Stimulated activated CD4-positive, alpha-beta T cell treated with anti-CD3 and anti-CD28 coated beads, Interleukin-2, amount 100 ng/mL, for 24 hours (primary cell): ENCODE measurements around the gene CRLF2.
"Not testable (repeated sequence)": the region's sequence is repeated elsewhere in the genome, so short reads cannot be mapped to it uniquely, and the experiment has no call there.

ENCODE experiments used
- DNase-seq, 2 donors: peaks; one replicate each; pipeline ENCODE4 v3.0.0-alpha.2; 2020

Gene CRLF2

GRCh38 chrX:1212532-1212931 is at the start of gene CRLF2:
Gene CRLF2 (minus strand): TSS chrX:1212649. CDS start chrX:1212634, 15 bp downstream.
- DNase-seq: peak in 1 of 2 donors; percentile 25

- not testable (repeated sequence) for DNase-seq
Observed at GRCh38 chrX:1261771-1262170, 49.3 kb upstream of the CRLF2 start.

- no peak for DNase-seq
Observed at GRCh38 chrX:1261285-1261684, 48.8 kb upstream of the CRLF2 start.

DNA sequence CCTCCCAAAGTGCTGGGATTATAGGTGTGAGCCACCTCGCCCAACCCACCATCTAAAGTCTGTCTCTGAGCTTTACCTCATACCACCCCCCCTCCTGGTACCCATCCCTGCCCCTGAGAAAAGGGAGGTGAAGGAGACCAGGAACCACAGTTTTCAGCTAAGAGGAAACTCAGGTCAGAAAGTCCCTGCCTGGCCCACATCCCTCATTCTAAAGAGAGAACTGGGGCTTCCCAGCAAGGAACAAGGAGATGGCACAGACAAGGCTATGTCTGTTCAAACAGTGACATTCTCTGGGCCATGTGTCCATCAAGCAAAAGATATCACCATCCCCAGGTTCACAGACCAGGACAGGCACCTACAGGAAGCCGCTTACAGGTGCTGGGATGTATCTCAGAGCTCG is 40.4 kb upstream of the CRLF2 start:
- DNase-seq: no peak

DNA sequence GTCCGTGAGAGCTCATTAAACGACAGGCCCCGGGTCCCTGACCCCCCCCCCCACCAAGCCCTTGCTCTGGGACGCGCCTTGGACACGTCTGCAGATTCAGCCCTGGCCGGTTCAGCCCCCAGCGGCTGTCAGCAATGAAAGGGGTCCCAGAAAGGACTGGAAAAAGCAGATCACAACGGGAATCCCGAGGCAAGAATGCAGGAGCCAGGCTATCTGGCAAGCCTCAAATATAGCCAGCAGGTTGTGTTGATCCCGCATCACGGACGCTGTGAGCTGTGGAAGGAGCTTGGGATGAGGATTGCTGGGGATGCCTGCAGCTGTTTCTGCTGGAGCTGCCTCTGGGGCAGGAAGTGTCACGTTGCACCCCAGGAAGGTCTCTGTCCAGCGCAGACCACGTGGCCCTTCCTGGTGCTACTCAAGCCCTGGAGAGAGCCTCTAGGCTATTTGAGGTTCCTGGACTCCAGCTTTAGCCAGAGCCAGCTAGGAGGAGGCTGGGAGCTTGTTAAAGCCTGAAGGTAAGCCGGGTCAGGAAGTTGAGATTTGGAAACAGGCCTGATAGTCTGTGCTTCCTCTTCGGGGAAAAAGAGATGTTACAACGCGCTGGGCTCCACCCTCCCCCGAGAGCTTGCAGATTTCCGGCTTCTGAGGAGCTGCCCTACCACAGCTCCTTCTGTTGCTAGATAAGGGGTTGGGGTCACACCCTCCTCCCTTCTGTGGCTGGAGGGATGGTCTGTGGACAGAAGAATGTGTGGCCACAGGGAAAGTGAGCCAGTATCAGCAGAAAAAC is 36.8 kb upstream of the CRLF2 start:
- peak; percentile 45 to 48 for DNase-seq

GRCh38 chrX:1248331-1249061 is 36.0 kb upstream of the CRLF2 start:
- peak in 1 of 2 donors; percentile 38 for DNase-seq

DNA sequence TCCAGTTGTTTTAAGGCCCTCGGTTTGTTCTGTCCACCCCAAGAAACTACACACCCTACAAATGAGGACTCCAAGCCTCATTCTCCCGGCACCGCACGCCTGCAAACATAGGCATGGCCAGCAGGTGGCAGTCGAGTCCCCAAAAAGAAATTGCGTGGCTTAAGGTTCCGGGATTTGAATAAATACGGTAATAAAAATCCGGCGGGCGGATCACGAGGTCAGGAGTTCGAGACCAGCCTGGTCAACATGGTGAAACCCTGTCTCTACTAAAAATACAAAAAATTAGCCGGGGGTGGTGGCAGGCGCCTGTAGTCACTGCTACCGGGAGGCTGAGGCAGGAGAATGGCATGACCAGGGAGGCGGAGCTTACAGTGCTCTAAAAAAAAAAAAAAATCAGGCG is 34.4 kb upstream of the CRLF2 start:
- DNase-seq: peak; percentile 90 to 95

GRCh38 chrX:1244164-1245076 is 32.0 kb upstream of the CRLF2 start:
- no peak for DNase-seq

DNA sequence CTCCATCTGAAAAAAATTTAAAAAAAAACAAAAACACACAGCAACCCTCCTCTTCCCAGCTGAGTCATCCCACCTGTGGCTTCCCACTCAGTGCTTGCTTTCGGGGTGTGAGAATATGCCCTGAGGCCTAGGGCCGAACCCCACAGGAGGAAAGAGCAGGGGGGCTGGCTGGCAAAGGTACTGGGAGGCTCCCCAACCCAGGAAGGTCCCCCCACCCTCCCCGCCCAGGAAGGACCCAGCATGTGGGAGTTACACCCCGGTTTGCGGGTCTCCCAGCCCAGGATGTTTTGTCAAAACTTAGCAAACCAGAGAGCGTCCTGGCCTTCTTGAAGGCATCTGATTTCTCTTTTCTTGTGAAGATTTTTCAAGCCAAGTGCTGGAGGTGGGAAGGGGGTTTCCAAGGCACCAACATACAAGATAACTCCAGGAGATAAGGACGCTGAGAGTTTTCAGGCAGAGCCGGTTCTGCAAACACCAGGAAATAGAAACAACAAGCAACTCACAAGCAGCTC is 30.5 kb upstream of the CRLF2 start:
- DNase-seq: peak; percentile 39 to 46

DNA sequence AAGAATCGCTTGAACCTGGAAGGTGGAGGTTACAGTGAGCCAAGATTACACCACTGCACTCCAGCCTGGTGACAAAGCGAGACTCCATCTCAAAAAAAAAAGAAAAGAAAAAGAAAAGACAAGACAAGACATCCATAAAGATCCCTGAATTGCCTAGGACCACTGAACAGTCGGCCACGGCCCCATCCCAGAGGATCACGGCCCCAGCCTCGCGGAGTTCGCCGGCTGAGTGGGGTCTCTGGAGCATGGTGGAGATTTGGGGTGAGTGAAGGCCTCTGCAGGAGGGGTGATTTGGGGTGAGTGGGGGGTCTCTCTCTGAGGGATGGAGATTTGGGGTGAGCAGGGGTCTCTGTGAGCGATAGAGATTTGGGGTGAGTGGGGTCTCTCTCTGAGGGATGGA is 28.1 kb upstream of the CRLF2 start:
- DNase-seq: not testable (repeated sequence)

GRCh38 chrX:1239681-1240142 is 27.3 kb upstream of the CRLF2 start:
- DNase-seq: peak in 1 of 2 donors; percentile 42

GRCh38 chrX:1231850-1232465 is 19.5 kb upstream of the CRLF2 start:
- no peak for DNase-seq

- DNase-seq: not testable (repeated sequence)
Observed at GRCh38 chrX:1228101-1228500, 15.7 kb upstream of the CRLF2 start.

GRCh38 chrX:1226249-1226648 is 13.8 kb upstream of the CRLF2 start:
- DNase-seq: no peak

DNA sequence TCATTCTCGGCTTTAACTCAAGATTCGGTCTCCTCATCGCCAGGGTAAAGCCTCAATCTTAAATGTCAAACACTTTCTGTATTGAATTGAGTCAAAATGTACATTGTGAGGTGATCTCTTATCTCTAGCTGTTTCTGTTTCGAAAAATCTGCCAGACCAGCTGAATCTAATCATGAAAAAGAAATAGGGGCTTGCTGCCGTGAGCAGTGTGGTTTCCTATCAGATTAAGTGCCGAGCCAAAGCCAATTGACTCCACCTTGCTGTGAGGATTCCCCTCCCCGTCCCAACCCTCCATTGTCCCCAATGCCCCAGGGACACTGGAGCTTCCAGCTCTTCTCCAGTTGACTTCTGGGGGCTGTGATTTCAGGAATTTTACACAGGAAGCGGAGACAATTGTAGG is 12.5 kb upstream of the CRLF2 start:
- peak in 1 of 2 donors; percentile 24 for DNase-seq

GRCh38 chrX:1223242-1223600 is 10.8 kb upstream of the CRLF2 start:
- DNase-seq: no peak

GRCh38 chrX:1222531-1223241 is 10.2 kb upstream of the CRLF2 start:
- no peak for DNase-seq

- no peak for DNase-seq
Observed at GRCh38 chrX:1221296-1221845, 8.9 kb upstream of the CRLF2 start.

GRCh38 chrX:1218286-1218685 is 5.8 kb upstream of the CRLF2 start:
- DNase-seq: no peak

DNA sequence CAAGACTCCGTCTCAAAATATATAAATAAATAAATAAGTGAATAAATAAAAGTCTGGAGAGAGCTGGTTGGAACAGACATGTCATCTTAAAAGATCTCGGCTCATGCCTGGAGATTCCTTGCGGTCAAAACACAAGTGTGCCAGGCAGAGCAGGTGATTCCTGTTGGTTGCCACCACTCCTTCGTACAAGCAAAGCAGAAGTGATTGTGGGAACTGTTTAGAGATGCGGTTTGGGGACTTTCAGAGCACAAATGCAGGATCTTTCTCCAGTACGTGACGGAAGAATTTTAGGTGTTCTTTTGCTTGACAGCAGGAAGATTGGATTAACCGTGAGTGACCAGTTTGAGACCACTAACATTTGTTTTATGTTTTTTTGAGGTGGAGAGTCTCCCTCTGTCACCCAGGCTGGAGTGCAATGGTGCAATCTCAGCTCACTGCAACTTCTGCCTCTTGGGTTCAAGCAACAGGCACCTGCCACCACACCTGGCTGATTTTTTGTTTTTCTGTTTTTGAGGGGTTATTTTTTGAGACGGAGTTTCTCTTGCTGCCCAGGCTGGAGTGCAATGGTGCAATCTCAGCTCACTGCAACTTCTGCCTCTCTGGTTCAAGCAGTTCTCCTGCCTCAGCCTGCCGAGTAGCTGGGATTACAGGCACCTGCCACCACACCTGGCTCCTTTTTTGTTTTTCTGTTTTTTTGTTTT is 2.8 kb upstream of the CRLF2 start:
- DNase-seq: no peak

DNA sequence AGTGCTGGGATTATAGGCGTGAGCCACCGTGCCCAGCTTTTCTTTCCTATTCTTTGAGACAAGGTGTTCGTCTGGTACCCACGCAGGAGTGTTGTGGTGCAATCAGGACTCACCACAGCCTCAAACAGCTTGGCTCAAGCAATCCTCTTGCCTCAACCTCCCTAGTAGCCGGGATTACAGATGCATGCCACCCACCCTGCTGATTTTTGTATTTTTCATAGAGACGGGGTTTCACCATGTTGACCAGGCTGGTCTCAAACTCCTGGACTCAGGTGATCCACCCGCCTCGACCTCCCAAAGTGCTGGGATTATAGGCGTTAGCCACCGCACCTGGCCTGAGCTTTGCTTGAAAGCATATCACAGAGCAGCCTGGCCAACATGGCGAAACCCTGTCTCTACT is 1.5 kb upstream of the CRLF2 start:
- no peak for DNase-seq
